B cell (primary cell): ENCODE measurements around the gene HOXA3. TPM values are rescaled to one million over a fixed set of nuclear protein-coding genes. Genes with fewer than 3 reads are reported as not detected.

Experiments used
- ATAC-seq: fragments of 200-7000 bp; cut with Tn5 transposase; one replicate; pipeline ENCODE4 v1.10.0; 2021; ENCODE audit warnings: low read depth, mild to moderate bottlenecking, moderate number of reproducible peaks, moderate library complexity
- CTCF ChIA-PET: fragments of 350-600 bp; sonication (Branson Sonifier 250); formaldehyde crosslinking; loops from one replicate; lab custom pipeline; 2021; ENCODE audit warnings: antibody characterized with exemption, inconsistent platforms; lab: Charles Lee
- POLR2A ChIA-PET: fragments of 350-600 bp; sonication (Branson Sonifier 250); formaldehyde crosslinking; loops from one replicate; lab custom pipeline; 2021; ENCODE audit warnings: antibody characterized with exemption; lab: Charles Lee
- DNase-seq: peaks from one replicate; pipeline ENCODE4 v3.0.0; 2013
- H2AFZ ChIP-seq: 2 replicates; pipeline ENCODE4 v1.6.1; 2012; ENCODE audit warnings: mild to moderate bottlenecking, low read depth, low read length; ENCODE audit not compliant: insufficient read depth, poor library complexity, severe bottlenecking
- H3K27ac ChIP-seq, 2 donors: 1 replicate in 1 of 2; 2 replicates in 1 of 2; pipeline ENCODE4 v1.5.1; 2012 to 2013; ENCODE audit warnings: low read length in 2 of 2, mild to moderate bottlenecking in 2 of 2, moderate library complexity in 1 of 2
- H3K27me3 ChIP-seq, 4 experiments: fragments of 200-600 bp in 1 of 4; sonication (generic) in 1 of 4; replicated peaks in 1 of 4; 1 replicate in 2 of 4; 2 replicates in 2 of 4; pipeline versions ENCODE4 v1.6.1 to v1.7.0; 2013 to 2016; ENCODE audit warnings: low read length in 3 of 4, mild to moderate bottlenecking in 2 of 4, mixed read lengths in 1 of 4, moderate library complexity in 1 of 4; ENCODE audit not compliant: insufficient read depth in 4 of 4, control insufficient read depth in 3 of 4; ENCODE audit errors: control extremely low read depth in 1 of 4
- H3K36me3 ChIP-seq, 2 experiments: replicated peaks in 1 of 2; 1 replicate in 1 of 2; 2 replicates in 1 of 2; pipeline versions ENCODE4 v1.6.1 to v1.7.1; 2013; ENCODE audit warnings: low read length in 1 of 2; ENCODE audit not compliant: insufficient read depth in 2 of 2, control insufficient read depth in 1 of 2; ENCODE audit errors: control extremely low read depth in 1 of 2, extremely low read depth in 1 of 2
- H3K4me1 ChIP-seq, 2 donors: fragments of 200-600 bp in 1 of 2; sonication (generic) in 1 of 2; 1 replicate in 1 of 2; 2 replicates in 1 of 2; pipeline versions ENCODE4 v1.5.1 to v1.6.1; 2013 to 2017; ENCODE audit warnings: low read length in 2 of 2; ENCODE audit not compliant: control insufficient read depth in 2 of 2, insufficient read depth in 2 of 2
- H3K4me2 ChIP-seq: replicated peaks from 2 replicates; pipeline ENCODE3; 2012; ENCODE audit warnings: mild to moderate bottlenecking, low read depth, low read length; ENCODE audit not compliant: poor library complexity, severe bottlenecking
- H3K4me3 ChIP-seq, 5 experiments: fragments of 200-600 bp in 1 of 5; sonication (generic) in 1 of 5; 1 replicate in 3 of 5; 2 replicates in 2 of 5; pipeline versions ENCODE4 v1.5.1 to v1.7.0; 2011 to 2016; ENCODE audit warnings: low read length in 4 of 5, mild to moderate bottlenecking in 4 of 5, low read depth in 2 of 5, control low read depth in 1 of 5, moderate library complexity in 1 of 5; ENCODE audit not compliant: insufficient read depth in 1 of 5; ENCODE audit errors: control extremely low read depth in 1 of 5, extremely low read depth in 1 of 5
- H3K79me2 ChIP-seq: fragments of 200-600 bp; sonication (generic); one replicate; pipeline ENCODE4 v1.6.0; 2016; ENCODE audit warnings: low read length; ENCODE audit not compliant: control insufficient read depth, insufficient read depth
- H3K9ac ChIP-seq: fragments of 200-600 bp; sonication (generic); 2 replicates; pipeline ENCODE4 v1.6.1; 2017; ENCODE audit warnings: mild to moderate bottlenecking, low read length, moderate library complexity
- H3K9me3 ChIP-seq, 3 donors: one replicate each; pipeline versions ENCODE4 v1.6.1 to v1.7.1; 2013; ENCODE audit warnings: low read length in 2 of 3; ENCODE audit not compliant: control insufficient read depth in 2 of 3, insufficient read depth in 1 of 3; ENCODE audit errors: control extremely low read depth in 1 of 3
- H4K20me1 ChIP-seq: 2 replicates; pipeline ENCODE4 v1.6.0; 2012; ENCODE audit warnings: mild to moderate bottlenecking, low read length; ENCODE audit not compliant: insufficient read depth, control insufficient read depth, poor library complexity, severe bottlenecking
- H3K27ac Mint-ChIP-seq: one replicate; pipeline ENCODE4 v1.8.0; 2021; ENCODE audit warnings: mixed read lengths
- H3K27me3 Mint-ChIP-seq: one replicate; pipeline ENCODE4 v1.8.0; 2021; ENCODE audit warnings: mixed read lengths
- H3K4me1 Mint-ChIP-seq: one replicate; pipeline ENCODE4 v1.8.0; 2021; ENCODE audit warnings: mixed read lengths
- H3K4me3 Mint-ChIP-seq: one replicate; pipeline ENCODE4 v1.8.0; 2021; ENCODE audit warnings: mixed read lengths
- H3K9me3 Mint-ChIP-seq: one replicate; pipeline ENCODE4 v1.8.0; 2022; ENCODE audit warnings: mixed read lengths; ENCODE audit not compliant: insufficient read depth
- EZH2 ChIP-seq: IDR thresholded peaks from 2 replicates; pipeline ENCODE4 v1.6.1; 2012; ENCODE audit warnings: borderline replicate concordance, low read depth, mild to moderate bottlenecking, moderate library complexity, low read length; ENCODE audit not compliant: insufficient read depth, poor library complexity, severe bottlenecking
- WGBS: methylation state at CpG from one replicate; pipeline ENCODE4 v1.1.5; 2013; ENCODE audit warnings: missing lambda C conversion rate; ENCODE audit not compliant: insufficient coverage; 5-methylcytosine and 5-hydroxymethylcytosine counted together
- intact Hi-C: fragments of 100-400 bp; cut with micrococcal nuclease; formaldehyde crosslinking; loops from one replicate; pipeline ENCODE4 v1.10.0; 2022
- polyA plus RNA-seq: library from polyadenylated mRNA; depleted of rRNA; stranded (reverse); fragments of >200 nt; gene quantifications from 2 replicates; pipeline ENCODE4 v1.2.3, GENCODE V29; 2012
- total RNA-seq, 2 donors: library from RNA; stranded (reverse); fragments of 120-200 nt in 1 of 2; gene quantifications; 1 replicate in 1 of 2; 2 replicates in 1 of 2; pipeline versions ENCODE4 v1.2.3 to v1.2.4, GENCODE V29; 2013 to 2022
- TF ChIP-seq, protein P1 (sequence below): fragments of 200-600 bp; IDR thresholded peaks from one replicate; pipeline ENCODE4 v1.8.0; 2022; ENCODE audit warnings: antibody characterized with exemption, mild to moderate bottlenecking

HOXA3 gene
- total and polyA plus RNA-seq, 2 donors (not counting 1 experiment from before 2014, with no cell fraction given) = 0.07 TPM; not detected in 1

DNA sequence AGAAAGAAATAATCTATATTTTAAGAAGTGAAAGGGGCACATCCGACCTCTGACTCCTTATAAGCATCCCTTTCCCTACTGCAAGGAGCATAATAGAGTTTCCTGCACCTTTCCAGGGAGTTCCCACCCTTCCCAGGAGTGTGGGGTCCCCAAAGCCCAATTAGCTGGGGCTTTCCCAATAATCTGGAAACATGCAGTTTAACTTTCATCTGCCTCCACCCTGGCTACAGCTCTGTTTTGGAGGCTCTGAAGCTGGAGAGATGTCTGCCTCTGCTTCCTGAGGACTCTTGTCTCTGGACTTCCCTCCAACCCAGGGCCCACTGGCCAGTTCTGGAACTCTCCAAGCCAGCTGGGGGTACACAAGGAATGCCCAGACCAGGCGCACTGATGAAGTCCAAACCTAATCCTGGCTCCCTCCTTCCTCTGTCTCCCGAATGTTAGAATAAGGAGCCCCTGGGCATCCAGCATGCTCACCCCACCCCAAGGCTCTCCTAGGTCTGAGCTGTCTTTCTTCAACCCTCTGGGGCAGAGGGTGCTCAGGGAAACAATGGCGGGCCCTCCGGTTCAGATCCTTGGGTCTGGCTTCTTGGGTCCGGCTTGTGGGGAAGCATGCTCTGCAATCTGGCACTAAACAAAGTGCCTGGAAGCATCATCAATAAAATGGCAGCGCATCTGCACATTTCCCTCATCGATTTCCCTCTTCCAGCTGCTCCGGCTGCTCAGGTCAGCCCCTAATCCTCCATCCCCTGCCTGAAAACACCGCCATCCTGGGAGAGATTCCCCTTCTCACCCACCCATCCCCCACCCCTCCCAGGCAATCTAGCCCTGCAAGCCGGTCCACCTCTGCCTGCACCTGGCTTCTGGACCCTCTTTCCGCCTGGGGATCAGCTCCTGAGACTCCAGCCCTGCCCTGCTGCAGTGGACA is 35.2 kb downstream of the HOXA3 start:
- ATAC-seq (no peak), DNase-seq (no peak)
- H3K27ac ChIP-seq = no peak overlapping the region
- H3K4me3 ChIP-seq = no peak overlapping the region
- WGBS = 91% methylated on average over 12 of the region's 12 CpGs
- peaks cover 0 to 7% (median 0%) of the 10 kb centered on the region in 4 experiments for H3K27me3 ChIP-seq
- no peak overlapping the region for H3K9ac ChIP-seq
- intact Hi-C loops = no loop called here
- no peaks in the 10 kb centered on the region for H3K9me3 ChIP-seq
- no peaks in the 10 kb centered on the region for H3K4me1 ChIP-seq
- H3K79me2 ChIP-seq = no peaks in the 10 kb centered on the region
- Mint-ChIP-seq H3K9me3 (no peaks in the 10 kb centered on the region), H3K27me3 (peaks cover 10% of the 10 kb centered on the region), H3K4me3 (no peak overlapping the region), H3K4me1 (no peaks in the 10 kb centered on the region), H3K27ac (no peak overlapping the region)
- H2AFZ ChIP-seq = no peak overlapping the region
- H3K36me3 ChIP-seq = no peaks in the 10 kb centered on the region
- POLR2A ChIA-PET = no interaction called here
- CTCF ChIA-PET = no interaction called here
- no peak overlapping the region for H3K4me2 ChIP-seq
- TF ChIP-seq, protein P1, sequence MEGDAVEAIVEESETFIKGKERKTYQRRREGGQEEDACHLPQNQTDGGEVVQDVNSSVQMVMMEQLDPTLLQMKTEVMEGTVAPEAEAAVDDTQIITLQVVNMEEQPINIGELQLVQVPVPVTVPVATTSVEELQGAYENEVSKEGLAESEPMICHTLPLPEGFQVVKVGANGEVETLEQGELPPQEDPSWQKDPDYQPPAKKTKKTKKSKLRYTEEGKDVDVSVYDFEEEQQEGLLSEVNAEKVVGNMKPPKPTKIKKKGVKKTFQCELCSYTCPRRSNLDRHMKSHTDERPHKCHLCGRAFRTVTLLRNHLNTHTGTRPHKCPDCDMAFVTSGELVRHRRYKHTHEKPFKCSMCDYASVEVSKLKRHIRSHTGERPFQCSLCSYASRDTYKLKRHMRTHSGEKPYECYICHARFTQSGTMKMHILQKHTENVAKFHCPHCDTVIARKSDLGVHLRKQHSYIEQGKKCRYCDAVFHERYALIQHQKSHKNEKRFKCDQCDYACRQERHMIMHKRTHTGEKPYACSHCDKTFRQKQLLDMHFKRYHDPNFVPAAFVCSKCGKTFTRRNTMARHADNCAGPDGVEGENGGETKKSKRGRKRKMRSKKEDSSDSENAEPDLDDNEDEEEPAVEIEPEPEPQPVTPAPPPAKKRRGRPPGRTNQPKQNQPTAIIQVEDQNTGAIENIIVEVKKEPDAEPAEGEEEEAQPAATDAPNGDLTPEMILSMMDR = no peak
- TF ChIP-seq EZH2 = no peak
- H4K20me1 ChIP-seq = no peaks in the 10 kb centered on the region
